ENCODE measurements around the gene GAMT.

The GAMT gene

DNA sequence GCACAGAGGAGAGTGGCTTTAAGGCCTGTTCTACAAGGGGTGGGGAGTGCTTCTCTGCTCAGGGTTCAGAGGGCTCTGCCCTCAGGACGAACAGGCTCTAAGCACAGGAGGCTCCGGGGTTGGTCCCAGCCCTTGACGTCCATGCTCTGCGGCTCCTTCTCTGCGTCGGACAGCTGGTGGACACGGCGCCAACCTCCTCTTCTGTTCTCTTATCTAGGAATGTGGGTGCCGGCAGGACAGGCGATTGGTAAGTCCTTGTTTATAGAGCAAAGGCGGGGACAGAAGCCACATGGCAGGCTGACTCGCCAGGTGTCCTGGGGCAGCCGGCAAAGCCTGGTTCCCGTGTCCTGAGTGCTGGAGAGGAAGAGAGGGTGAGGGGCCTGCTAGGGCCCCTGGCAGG lies 28.4 kb upstream of the GAMT start:
- Histone ChIP-seq H3K36me3 (ENCODE audit: control insufficient read depth, insufficient read depth, low read length) (peaks cover 56% of the 10 kb centered on the region), H3K4me3 (replicated peaks; ENCODE audit: low read depth, low read length) (no peak overlapping the region), H3K27me3 (replicated peaks; ENCODE audit: control insufficient read depth, insufficient read depth, low read length) (no peaks in the 10 kb centered on the region)
- no peak for DNase-seq (ENCODE audit: extremely low read depth, insufficient read length)
- TF ChIP-seq, protein P1, sequence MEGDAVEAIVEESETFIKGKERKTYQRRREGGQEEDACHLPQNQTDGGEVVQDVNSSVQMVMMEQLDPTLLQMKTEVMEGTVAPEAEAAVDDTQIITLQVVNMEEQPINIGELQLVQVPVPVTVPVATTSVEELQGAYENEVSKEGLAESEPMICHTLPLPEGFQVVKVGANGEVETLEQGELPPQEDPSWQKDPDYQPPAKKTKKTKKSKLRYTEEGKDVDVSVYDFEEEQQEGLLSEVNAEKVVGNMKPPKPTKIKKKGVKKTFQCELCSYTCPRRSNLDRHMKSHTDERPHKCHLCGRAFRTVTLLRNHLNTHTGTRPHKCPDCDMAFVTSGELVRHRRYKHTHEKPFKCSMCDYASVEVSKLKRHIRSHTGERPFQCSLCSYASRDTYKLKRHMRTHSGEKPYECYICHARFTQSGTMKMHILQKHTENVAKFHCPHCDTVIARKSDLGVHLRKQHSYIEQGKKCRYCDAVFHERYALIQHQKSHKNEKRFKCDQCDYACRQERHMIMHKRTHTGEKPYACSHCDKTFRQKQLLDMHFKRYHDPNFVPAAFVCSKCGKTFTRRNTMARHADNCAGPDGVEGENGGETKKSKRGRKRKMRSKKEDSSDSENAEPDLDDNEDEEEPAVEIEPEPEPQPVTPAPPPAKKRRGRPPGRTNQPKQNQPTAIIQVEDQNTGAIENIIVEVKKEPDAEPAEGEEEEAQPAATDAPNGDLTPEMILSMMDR (IDR thresholded peaks at IDR 0.05; ENCODE audit: insufficient read depth, low read length, poor library complexity, severe bottlenecking): no peak

DNA sequence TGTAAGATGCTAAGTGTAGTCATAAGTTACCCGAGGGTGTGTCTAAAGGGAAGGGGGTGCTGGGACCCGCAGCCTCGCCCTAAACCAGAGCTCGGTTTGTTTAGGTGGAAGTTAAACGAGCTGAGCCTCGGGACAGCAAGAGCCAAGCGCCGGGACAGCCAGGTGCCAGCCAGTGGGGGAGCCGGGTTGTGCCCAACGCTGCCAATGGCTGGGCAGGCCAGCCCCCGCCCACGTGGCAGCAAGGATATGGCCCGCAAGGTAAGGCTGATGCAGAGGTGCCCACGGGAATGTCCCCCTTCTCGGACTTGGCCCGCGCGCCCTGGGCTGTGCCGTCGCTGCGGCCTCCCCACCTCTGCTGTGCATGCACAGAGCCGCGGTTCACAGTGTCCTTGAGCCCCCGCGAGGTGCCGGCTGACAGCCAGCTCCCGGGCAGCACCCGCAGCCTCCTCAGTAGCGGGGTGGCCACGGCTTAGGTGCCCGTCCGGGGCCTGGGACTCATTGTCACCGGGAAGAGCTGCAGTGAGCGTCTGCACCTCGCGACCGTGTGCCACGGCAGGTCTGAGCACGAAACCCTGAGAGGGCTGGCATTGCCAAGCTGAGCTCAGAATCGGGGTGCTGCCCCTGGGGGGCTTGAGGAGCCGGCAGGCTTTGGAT lies 27.5 kb upstream of the GAMT start:
- Histone ChIP-seq H3K4me3 (replicated peaks; ENCODE audit: low read depth, low read length) (no peak overlapping the region), H3K27me3 (replicated peaks; ENCODE audit: control insufficient read depth, insufficient read depth, low read length) (no peaks in the 10 kb centered on the region), H3K36me3 (ENCODE audit: control insufficient read depth, insufficient read depth, low read length) (peaks cover 51% of the 10 kb centered on the region)
- DNase-seq (ENCODE audit: extremely low read depth, insufficient read length): no peak
- TF ChIP-seq, protein P1 (IDR thresholded peaks at IDR 0.05; ENCODE audit: insufficient read depth, low read length, poor library complexity, severe bottlenecking): no peak

DNA sequence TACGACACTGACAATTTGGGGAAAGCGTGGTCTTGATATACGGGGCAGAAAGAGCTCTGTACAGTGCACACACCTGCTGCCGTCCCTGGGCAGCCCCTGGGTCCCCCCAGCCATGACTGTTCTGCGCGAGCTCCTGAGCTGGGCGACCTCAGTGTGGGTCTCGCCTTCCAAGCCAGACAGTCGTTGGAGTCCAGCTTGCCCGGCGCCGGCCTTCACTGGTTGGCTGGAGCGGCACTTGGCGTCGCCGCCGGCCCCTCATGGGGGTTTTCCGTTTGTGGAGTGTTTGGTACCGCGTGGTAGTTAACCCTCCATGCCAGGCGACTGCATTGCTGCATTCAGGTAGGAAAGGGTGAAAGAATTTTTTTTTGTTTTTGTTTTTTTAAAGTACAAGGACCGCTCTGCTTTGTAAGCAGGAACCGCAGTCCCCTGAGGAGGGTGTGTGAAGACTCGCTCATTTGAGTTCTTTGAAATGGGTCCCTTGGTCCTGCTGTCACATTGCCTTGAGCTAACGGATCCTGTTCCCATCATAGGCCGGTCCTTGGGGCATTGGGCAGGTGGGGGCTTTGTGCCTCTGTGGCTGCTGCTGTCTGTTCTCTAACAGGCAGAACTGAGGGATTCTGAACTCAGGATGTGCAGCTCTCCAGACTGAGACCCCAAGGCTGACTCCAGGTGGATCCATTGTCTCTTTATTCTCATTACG lies 26.0 kb upstream of the GAMT start:
- DNase-seq (ENCODE audit: extremely low read depth, insufficient read length): no peak
- H3K36me3 ChIP-seq (ENCODE audit: control insufficient read depth, insufficient read depth, low read length): peaks cover 49% of the 10 kb centered on the region
- no peaks in the 10 kb centered on the region for H3K27me3 ChIP-seq (replicated peaks; ENCODE audit: control insufficient read depth, insufficient read depth, low read length)
- H3K4me3 ChIP-seq (replicated peaks; ENCODE audit: low read depth, low read length): no peak overlapping the region
- TF ChIP-seq, protein P1 (IDR thresholded peaks at IDR 0.05; ENCODE audit: insufficient read depth, low read length, poor library complexity, severe bottlenecking): no peak

DNA sequence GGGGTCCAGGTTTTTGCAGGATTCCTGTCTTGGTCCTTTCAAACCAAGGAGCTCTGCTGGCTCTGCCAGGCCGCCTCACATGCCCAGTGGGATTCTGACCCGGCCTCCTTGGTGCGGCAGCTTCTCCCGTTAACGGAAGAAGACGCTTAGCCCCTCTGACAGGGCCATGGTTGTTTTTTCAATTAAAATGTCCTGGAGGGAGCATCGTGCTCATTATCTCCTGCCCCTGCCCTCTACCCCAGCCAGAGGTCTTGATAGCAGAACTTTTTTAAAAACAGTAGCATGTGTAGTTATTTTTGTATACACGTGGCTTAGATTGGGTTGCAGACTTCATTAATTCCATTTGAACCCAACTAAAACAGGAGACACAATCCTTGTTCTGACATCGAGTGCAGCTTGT lies 25.4 kb upstream of the GAMT start:
- Histone ChIP-seq H3K4me3 (replicated peaks; ENCODE audit: low read depth, low read length) (no peak overlapping the region), H3K27me3 (replicated peaks; ENCODE audit: control insufficient read depth, insufficient read depth, low read length) (no peaks in the 10 kb centered on the region), H3K36me3 (ENCODE audit: control insufficient read depth, insufficient read depth, low read length) (peaks cover 49% of the 10 kb centered on the region)
- DNase-seq (ENCODE audit: extremely low read depth, insufficient read length): no peak
- TF ChIP-seq, protein P1 (IDR thresholded peaks at IDR 0.05; ENCODE audit: insufficient read depth, low read length, poor library complexity, severe bottlenecking): no peak

DNA sequence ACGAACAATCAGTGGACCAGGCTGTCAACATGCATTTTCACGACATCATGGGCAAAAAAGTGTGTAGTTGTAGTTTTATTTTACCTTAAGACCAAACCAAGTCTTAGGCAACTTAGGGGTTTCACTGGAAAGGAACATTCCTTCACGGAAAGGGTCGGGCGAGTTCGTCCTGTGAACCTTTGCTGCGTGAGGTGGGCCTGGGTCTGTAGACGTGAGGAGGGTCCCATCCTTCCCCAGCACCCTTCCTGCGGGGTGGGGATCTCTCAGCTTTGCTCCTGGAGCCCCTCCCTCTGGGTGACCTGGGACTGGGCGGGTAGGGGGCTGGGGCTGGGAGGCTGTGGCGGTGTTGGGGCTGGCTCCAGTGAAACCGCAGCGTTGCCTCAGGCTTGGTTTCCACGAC lies 24.6 kb upstream of the GAMT start:
- DNase-seq (ENCODE audit: extremely low read depth, insufficient read length): no peak
- Histone ChIP-seq H3K4me3 (replicated peaks; ENCODE audit: low read depth, low read length) (no peak overlapping the region), H3K36me3 (ENCODE audit: control insufficient read depth, insufficient read depth, low read length) (peaks cover 54% of the 10 kb centered on the region), H3K27me3 (replicated peaks; ENCODE audit: control insufficient read depth, insufficient read depth, low read length) (no peaks in the 10 kb centered on the region)
- TF ChIP-seq, protein P1 (IDR thresholded peaks at IDR 0.05; ENCODE audit: insufficient read depth, low read length, poor library complexity, severe bottlenecking): no peak

Measured in GM06990 (cell line).